COLO668 (cell line): Measurements from ENCODE around the gene C1QTNF8.
A peak's percentile ranks its signal among the peaks of the same experiment; 100 is the strongest.

Experiments used
- DNase-seq: peaks from one replicate; lab custom pipeline; 2025; ENCODE audit not compliant: unreplicated experiment; lab: John Stamatoyannopoulos, UW

Gene C1QTNF8

DNA sequence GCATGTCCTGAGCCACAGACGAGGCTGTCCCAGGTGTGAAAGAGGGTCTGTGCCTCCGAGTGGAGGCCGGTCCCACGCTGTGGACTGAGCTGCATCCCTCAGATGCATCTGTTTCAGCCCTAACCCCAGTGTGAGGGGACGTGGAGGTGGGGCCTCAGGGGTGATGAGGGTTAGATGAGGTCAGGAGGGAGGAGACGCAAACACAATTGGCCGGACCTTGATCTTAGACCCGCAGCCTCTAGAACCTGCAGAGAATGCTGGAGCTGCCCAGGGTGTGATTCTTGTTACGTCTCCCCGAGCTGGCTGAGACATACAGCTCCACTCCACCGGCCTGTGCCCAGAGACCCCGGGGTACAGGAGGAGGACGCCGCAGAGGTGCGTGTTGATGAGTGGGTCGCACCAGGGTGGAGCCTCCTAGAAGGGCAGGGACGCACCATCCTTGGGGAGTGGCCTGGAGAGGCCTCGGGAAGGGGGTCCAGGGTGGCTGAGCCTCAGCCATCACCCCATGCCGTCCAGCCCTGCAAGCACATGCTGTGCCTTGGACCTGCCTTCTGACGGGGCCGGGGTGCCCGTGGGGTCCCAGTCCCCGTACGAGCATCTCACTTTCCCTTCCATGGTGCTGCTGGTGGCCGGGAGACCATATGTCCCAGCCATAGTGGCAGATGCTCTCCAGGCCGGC, 16.6 kb upstream of the C1QTNF8 start:
- no peak for DNase-seq

DNA sequence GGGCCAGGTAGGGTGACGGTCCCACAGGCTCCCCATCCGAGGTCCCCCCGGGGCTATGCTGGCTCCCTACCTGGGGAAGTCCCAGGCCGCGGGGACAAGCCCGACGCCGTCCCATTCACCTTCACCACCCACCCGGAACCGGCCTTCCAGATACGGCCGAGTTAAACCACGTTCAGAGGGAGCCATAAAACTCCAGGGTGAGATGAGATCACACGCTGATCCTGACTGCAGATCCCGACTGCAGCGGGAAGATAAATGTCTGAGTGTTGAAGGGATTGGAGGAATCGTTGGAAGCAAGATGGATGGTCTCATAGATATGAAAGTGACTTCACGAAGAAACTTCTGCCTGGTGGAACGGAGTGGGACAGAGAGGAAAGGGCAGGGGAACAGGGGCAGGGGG, 13.6 kb upstream of the C1QTNF8 start:
- peak; percentile 40 for DNase-seq

- peak; percentile 75 for DNase-seq
Observed at GRCh38 chr16:1108299-1109252, 12.5 kb upstream of the C1QTNF8 start.

- DNase-seq = no peak
Observed at GRCh38 chr16:1107731-1108130, 11.7 kb upstream of the C1QTNF8 start.

GRCh38 chr16:1107141-1107540, 11.1 kb upstream of the C1QTNF8 start:
- DNase-seq = no peak

- DNase-seq = no peak
Observed at GRCh38 chr16:1106659-1107058, 10.6 kb upstream of the C1QTNF8 start.

DNA sequence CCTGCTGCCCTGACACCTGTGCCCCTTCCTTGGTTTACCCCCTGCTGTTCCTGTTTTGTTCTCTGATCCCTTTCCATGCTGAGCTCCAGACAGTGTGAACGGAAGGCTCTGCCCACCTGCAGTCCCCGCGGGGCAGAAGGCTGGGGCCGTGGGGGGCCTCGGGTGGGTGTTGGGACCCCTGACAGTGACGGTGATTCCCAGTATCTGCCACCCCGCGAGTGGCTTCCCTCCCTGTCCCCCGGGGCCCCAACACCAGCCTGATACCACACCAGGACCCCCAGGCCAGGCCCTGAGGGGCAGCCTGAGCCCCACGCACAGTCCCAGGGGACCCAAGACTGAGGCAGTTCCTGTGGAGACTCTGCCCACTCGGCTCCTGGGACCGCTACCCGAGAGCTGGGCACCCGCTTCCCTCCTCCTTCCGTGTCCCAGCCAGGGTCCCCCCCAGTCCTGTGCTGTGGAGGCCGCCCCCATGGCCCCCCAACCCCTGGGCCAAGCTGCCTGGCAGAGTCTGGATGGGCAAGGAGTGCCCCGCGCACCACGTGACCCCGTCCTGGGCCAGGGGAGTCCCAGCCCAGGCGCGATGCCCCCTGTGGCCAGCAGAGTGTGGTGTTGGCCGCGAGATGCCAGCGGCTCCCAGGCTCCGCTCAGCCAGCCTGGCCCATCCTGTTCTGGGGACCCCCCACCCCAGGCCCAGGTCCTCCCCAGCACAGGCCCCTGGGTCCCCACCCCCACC, 10.0 kb upstream of the C1QTNF8 start:
- DNase-seq = peak; percentile 79

DNA sequence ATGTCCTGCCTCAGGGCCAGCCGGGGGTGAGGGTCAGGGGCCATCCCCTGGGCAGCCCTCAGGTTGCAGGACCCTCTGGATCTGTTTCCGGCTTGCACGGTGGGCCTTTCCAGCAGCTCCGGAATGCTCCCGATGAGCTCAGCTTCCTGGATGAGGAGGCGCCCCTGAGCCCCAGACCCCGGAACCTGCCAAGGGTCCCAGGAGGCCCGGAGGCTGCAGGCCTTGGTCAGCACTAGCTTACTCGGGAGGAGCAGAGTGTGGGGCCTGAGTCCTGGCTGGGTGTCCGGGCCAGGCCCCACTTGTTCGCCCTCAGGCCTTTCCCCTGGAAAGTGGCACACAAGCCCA, 7.6 kb upstream of the C1QTNF8 start:
- no peak for DNase-seq

DNA sequence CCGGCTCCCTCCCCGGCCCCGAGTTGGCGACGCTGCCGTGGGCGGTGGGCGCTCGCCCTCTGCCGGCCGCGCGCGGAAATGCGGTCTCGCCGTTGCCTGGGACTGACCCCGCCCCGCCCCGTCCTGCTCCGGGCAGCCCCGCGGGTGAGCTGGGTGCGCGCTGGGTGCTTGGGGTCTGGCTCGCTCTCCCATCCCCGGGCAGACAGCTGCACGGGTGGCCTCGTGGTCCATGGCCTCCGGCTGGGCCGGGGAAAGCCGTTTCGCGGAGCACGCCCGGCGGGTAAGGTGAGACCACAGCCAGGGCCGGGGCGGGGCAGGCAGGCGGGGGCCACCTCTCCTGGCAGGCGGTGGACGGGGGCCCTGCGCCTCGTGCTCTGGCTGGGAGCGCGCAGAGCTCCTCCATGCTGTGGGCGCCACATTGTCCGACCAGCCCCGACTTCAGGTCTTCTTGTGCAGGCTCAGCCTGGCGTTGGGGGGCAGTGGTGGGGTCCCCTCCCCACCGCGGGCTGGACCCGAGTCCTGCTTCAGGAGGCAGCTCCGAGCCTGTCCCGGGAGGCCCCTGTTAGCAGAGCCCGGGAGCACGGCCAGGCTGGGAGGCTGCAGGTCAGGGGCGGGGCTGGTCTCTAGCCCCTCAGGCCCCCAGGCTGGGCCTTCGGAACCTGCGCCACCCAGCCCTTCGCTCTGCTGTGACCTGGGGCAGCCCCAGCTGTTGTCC, 7.0 kb upstream of the C1QTNF8 start:
- peak; percentile 72 for DNase-seq

- peak; percentile 59 for DNase-seq
Observed at GRCh38 chr16:1102333-1102700, 6.3 kb upstream of the C1QTNF8 start.

DNA sequence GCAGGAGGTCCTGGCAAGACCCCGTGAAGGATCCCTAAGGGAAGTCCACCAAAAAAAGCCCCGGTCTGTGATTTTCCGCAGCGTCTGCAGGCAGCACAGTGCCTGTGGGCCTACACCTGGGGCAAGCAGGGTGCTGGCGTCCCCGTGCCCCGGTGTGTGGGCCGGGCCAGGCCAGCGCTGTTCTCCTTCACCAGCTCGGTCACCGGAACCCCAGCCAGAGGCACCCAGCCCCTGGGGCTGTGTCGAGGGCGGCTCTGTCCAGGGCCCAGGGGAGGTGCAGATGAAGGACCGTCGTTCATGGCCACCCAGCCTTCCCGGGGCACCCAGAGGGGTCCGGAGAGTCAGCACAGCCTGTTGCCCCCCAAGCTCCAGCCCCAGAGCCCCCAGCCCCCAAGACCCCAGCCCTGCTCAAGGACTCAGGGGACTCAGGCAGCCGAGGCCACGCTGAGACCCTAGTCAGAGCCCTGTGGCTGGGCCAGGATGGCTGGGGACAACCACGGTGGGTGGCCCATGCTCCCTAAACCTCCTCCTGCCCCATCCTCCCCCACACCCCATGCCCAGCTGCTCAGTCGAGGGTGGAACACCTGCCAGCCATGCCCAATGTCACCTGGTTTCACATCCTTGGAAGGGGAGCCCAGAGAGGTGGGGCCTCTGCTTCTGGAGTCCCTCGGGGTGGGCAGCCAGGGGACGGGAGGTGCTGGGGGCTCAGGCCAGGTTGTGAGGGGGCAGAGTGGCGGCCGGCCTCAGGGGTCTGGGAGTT, 5.7 kb upstream of the C1QTNF8 start:
- peak; percentile 59 for DNase-seq

DNA sequence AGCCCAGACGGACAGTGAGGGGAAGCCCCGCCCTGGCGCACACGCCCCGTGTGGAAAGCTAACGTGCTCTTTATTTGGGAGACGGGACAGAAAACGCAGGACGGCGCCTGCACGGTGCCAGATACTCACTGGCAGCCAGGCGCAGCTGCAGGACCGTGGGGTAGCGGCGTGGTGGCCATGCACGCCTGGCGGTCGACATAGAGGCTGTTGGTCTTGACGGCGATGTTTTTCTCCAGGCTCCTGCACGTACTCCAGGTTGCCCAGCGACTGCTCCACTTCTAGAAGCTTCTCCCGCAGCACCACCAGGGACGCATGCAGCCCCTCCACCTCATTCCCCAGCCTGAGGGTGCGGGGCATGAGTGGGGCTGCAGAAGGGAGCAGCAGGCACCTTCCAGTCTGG, 5.1 kb upstream of the C1QTNF8 start:
- peak; percentile 13 for DNase-seq

DNA sequence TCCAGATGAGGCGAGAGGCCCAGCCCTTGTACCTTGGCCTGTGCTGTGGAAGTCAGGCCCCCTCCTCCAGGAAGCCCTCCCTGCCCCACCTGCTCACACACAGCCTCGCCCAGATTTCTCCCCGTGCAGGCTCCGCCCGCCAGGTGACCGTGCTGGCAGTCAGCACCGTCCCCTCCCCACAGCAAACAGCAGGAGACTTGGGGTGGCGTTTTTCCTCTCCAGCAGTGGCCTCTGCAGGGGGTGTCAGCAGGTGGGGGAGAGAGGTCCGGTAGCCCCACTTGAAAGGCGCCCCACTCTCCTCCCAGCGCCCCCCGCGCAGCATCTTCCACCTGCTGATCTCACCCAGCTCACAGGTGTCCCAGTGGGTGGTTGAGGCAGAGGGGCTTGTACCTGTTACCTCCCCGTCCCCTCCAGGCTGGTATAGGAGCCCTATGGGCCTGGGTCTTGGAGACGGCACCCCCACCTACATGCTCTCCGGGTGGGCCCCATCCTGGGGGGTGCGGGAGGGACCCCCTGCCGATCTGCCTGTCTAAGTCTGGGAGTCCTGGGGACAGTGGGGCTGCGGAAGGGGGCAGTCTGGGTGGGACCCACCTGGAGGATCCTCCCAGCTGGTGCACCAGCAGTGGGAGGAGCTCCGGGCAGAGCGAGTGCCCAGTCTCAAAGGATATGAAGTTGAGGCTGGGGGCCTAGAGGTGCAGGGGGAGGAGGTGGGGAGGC, 4.2 kb upstream of the C1QTNF8 start:
- peak; percentile 28 for DNase-seq

DNA sequence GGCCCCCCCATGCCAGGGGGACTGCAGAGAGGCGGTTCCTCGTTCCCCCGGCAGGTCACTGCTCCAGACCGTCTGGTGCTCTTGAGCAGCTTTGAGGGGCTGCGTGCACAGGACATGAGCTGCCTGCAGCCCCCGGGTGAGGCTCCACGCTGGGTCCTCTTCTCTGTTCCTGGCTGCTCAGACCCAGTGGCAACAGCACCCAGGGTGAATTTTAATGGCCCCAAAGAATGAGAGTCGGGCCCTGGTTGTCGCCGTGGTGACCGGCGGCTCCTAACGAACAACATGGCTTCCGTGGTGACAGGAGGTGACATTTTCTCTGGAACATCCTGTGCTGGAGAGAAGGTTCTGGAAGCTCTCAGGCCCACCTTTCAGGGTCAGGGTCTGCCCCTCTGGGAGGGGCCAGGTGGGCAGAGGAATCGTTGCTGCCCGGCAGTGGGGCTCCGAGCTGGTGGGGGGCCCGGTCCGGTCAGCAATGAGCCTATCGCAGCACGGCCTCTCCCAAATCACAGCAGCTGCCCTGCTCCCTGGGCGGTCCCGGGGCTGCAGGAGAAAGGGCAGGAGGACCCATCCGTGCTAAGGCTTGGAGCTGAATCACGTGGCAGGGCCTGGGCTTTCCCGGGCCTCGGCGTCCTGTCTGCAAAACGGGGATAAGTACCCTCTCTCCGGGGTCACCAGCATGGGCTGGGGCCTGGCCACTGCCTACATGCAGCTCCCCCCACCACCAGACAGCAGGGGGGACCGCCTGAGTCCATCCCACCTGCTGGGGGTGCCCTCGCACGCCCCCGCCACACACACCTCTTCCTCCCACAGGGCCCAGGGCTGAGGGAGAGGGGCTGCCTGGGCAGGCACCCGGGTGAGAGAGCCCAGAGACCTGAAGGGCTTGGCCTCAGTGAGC, 3.4 kb upstream of the C1QTNF8 start:
- peak; percentile 32 for DNase-seq

- no peak for DNase-seq
Observed at GRCh38 chr16:1098266-1098991, 2.4 kb upstream of the C1QTNF8 start.

DNA sequence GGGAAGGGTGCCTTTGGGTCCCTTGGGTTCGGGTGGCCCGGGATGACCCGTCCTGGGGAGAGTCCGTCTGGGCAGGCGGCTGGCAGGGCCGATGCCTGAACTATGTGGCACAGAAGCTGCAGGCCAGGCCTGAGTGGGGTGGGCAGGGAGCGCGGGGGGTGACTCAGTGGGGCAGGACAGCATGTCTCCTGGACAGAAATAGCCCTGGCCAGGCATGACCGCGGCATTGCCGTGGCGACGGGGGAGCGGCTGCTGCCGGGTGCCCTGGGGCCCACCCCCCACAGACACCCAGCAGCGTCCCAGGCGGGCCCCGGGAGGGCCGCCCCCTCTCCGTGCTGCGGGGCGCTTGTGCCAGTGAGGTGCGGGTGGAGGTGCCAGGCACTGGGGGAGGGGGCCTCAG, 1.8 kb upstream of the C1QTNF8 start:
- no peak for DNase-seq

DNA sequence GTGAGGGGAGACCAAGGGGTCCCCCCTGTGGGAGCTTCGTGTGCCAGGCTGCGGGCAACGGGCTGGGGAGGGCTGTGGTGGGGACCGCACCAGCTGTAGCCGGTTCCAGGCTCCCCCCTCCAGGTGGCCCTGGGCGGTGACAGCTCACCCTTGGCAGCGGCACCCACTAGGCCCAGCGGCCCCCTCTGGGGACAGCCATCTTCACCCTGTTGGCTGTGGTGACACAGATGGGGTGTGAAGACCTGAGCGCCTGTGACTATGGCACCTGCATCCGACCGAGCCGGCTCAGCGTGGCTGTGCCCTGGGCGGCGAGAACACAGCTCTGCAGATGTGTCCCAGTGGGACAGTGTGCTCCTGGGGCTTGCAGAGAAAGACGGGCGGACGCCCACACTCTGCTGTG, 1.1 kb upstream of the C1QTNF8 start:
- DNase-seq = peak; percentile 13
